OCI-LY7 (cell line): ENCODE results near the gene GALNT2. TPM values are rescaled to one million over a fixed set of nuclear protein-coding genes. Genes with fewer than 3 reads are reported as not detected.

ENCODE experiments used
- BruUV-seq: library from RNA; stranded (reverse); fragments of 400-500 nt; replicated peaks from 2 replicates; lab custom pipeline; 2021; lab: Mats Ljungman, UMichigan
- CTCF ChIA-PET: fragments of 300-600 bp; sonication (Branson Sonifier 250); formaldehyde crosslinking; loops from one replicate; lab custom pipeline; 2022; ENCODE audit warnings: antibody characterized with exemption; ENCODE audit not compliant: unreplicated experiment; lab: Charles Lee
- POLR2A ChIA-PET: fragments of 300-600 bp; sonication (Branson Sonifier 250); formaldehyde crosslinking; loops from one replicate; lab custom pipeline; 2022; ENCODE audit warnings: antibody characterized with exemption; lab: Charles Lee
- DNase-seq: peaks from one replicate; pipeline ENCODE4 v3.0.0-alpha.2; 2015; ENCODE audit warnings: low spot score
- H2AFZ ChIP-seq: fragments of 200-600 bp; sonication (generic), shearing (Covaris generic); 2 replicates; pipeline ENCODE4 v1.6.1; 2014; ENCODE audit warnings: mild to moderate bottlenecking, antibody characterized with exemption, low read length, moderate library complexity
- H3K27ac ChIP-seq: fragments of 200-600 bp; sonication (generic); 2 replicates; pipeline ENCODE4 v1.5.1; 2014; ENCODE audit warnings: mixed run types, low read depth, mild to moderate bottlenecking, moderate library complexity, low read length, inconsistent platforms; ENCODE audit not compliant: poor library complexity, severe bottlenecking
- H3K36me3 ChIP-seq: fragments of 200-600 bp; sonication (generic); 2 replicates; pipeline ENCODE4 v1.6.1; 2014; ENCODE audit warnings: mild to moderate bottlenecking, antibody characterized with exemption, low read length, moderate library complexity, mixed read lengths; ENCODE audit not compliant: insufficient read depth
- H3K4me1 ChIP-seq: fragments of 200-600 bp; sonication (generic); 2 replicates; pipeline ENCODE4 v1.5.1; 2014; ENCODE audit warnings: mild to moderate bottlenecking, low read length; ENCODE audit not compliant: insufficient read depth, poor library complexity, severe bottlenecking
- H3K4me2 ChIP-seq: fragments of 200-600 bp; sonication (generic); 2 replicates; pipeline ENCODE4 v1.6.1; 2014; ENCODE audit warnings: mild to moderate bottlenecking, low read length
- H3K4me3 ChIP-seq: fragments of 200-600 bp; sonication (generic); 2 replicates; pipeline ENCODE4 v1.5.1; 2014; ENCODE audit warnings: mild to moderate bottlenecking, low read depth, low read length; ENCODE audit not compliant: poor library complexity, severe bottlenecking
- H3K79me2 ChIP-seq: fragments of 200-600 bp; sonication (generic); 2 replicates; pipeline ENCODE4 v1.6.1; 2016; ENCODE audit warnings: low read depth, mild to moderate bottlenecking, low read length, moderate library complexity, mixed read lengths; ENCODE audit not compliant: insufficient read depth
- H3K9me2 ChIP-seq: fragments of 200-600 bp; sonication (generic); 2 replicates; pipeline ENCODE4 v1.6.1; 2016; ENCODE audit warnings: mild to moderate bottlenecking, low read length, mixed read lengths; ENCODE audit not compliant: insufficient read depth
- H3K9me3 ChIP-seq: fragments of 200-600 bp; sonication (generic); 2 replicates; pipeline ENCODE4 v1.6.1; 2014; ENCODE audit warnings: mild to moderate bottlenecking, mixed run types, low read length, mixed read lengths
- H4K20me1 ChIP-seq: fragments of 200-600 bp; sonication (generic); 2 replicates; pipeline ENCODE4 v1.6.1; 2014; ENCODE audit warnings: mild to moderate bottlenecking, antibody characterized with exemption, low read length, moderate library complexity, mixed read lengths; ENCODE audit not compliant: insufficient read depth
- EZH2phosphoT487 ChIP-seq: fragments of 200-600 bp; sonication (generic); IDR thresholded peaks from 2 replicates; pipeline ENCODE4 v1.6.1; 2018; ENCODE audit warnings: low read depth, borderline replicate concordance, mild to moderate bottlenecking, mixed run types, antibody characterized with exemption, low read length, moderate library complexity, mixed read lengths
- intact Hi-C: fragments of 100-400 bp; cut with micrococcal nuclease; formaldehyde crosslinking; loops from one replicate; pipeline ENCODE4 v1.10.0; 2022; ENCODE audit not compliant: unreplicated experiment
- total RNA-seq, 2 experiments: library from RNA; depleted of rRNA in 1 of 2; stranded (reverse); fragments of >200 nt in 1 of 2; shearing (Covaris generic) in 1 of 2; gene quantifications; 2 replicates each; pipeline ENCODE4 v1.2.3, GENCODE V29; 2014 to 2022
- TF ChIP-seq, protein P1 (sequence below): fragments of 200-600 bp; sonication (generic); conservative IDR thresholded peaks from 2 replicates; pipeline ENCODE4 v1.5.1; 2014; ENCODE audit warnings: mild to moderate bottlenecking, antibody characterized with exemption, low read length, moderate library complexity, mixed read lengths

Gene GALNT2
- total RNA-seq, 2 experiments from 2014 or later, result 29.9 to 67.3 TPM

DNA sequence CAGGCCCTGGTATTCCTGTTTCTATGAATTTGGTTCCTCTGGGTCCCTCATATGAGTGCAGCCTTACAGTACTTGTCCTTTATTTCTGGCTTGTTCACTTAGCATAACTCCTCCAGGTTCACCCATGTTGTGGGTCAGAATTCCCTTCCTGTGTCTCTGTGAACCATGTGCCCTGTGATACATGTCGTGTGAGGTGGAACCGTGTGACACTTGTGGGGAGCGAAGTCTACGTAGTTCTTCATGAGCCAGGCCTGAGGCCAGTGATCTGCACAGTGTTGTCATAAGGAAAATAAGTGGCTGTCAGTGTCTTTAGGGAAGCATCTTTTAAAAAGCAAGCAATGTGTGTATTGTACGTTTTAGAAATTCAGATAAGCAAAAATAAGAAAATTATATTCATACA, 122.8 kb downstream of the GALNT2 start:
- no peaks in the 10 kb centered on the region for H3K4me1 ChIP-seq
- BruUV-seq, result no TSS peak
- H3K9me2 ChIP-seq, result no peaks in the 10 kb centered on the region
- H3K9me3 ChIP-seq, result no peaks in the 10 kb centered on the region
- no peaks in the 10 kb centered on the region; the same call in 1 of the 2 replicates for H4K20me1 ChIP-seq
- no peak for DNase-seq
- ChIA-PET POLR2A (no interaction called here), CTCF (no interaction called here)
- intact Hi-C loops, result no loop called here
- no peaks in the 10 kb centered on the region for H3K79me2 ChIP-seq
- H3K36me3 ChIP-seq, result peaks cover 23% of the 10 kb centered on the region
- H3K4me2 ChIP-seq, result no peak overlapping the region
- H2AFZ ChIP-seq, result no peak overlapping the region
- H3K4me3 ChIP-seq, result no peak overlapping the region
- H3K27ac ChIP-seq, result no peak overlapping the region
- TF ChIP-seq, protein P1, sequence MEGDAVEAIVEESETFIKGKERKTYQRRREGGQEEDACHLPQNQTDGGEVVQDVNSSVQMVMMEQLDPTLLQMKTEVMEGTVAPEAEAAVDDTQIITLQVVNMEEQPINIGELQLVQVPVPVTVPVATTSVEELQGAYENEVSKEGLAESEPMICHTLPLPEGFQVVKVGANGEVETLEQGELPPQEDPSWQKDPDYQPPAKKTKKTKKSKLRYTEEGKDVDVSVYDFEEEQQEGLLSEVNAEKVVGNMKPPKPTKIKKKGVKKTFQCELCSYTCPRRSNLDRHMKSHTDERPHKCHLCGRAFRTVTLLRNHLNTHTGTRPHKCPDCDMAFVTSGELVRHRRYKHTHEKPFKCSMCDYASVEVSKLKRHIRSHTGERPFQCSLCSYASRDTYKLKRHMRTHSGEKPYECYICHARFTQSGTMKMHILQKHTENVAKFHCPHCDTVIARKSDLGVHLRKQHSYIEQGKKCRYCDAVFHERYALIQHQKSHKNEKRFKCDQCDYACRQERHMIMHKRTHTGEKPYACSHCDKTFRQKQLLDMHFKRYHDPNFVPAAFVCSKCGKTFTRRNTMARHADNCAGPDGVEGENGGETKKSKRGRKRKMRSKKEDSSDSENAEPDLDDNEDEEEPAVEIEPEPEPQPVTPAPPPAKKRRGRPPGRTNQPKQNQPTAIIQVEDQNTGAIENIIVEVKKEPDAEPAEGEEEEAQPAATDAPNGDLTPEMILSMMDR, result no peak
- no peak for TF ChIP-seq EZH2phosphoT487

DNA sequence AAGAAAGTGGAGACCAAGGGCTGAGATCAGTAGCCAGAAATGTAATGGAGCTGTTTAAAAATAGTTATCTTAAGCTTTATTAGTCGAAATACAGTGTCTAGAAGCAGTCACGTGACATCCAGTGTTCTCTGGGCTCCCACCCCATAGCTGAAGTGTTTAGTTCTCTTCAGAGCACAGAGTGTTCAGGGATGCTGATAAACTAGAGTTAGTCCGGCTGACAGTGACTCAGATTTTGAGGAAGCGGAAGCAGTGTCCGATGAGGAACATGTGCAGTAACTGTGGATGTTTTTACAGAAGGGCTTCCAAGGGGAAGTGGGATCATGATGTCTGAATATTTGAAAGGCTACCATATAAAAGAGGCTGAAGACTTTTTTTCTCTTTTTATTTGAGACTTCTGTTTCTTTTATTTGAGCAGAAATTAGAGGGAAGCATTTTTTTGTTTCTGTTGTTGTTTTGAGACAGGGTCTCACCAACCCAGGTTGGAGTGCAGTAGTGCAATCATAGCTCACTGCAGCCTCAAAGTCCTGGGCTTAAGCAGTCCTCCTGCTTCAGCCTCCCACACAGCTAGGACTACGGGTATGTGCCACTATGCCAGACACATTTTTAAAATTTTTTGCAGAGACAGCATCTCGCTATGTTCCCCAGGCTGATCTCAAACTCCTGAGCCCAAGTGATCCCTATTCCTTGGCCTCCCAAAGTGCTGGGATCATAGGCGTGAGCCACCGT, 124.2 kb downstream of the GALNT2 start:
- no peak overlapping the region for H3K27ac ChIP-seq
- no peak overlapping the region for H2AFZ ChIP-seq
- no peak for TF ChIP-seq EZH2phosphoT487
- TF ChIP-seq, protein P1, result no peak
- H3K4me2 ChIP-seq, result no peak overlapping the region
- CTCF ChIA-PET, result no interaction called here
- no peaks in the 10 kb centered on the region; the same call in 1 of the 2 replicates for H4K20me1 ChIP-seq
- intact Hi-C loops, result no loop called here
- no peaks in the 10 kb centered on the region for H3K9me3 ChIP-seq
- no peaks in the 10 kb centered on the region for H3K79me2 ChIP-seq
- H3K4me1 ChIP-seq, result no peaks in the 10 kb centered on the region
- BruUV-seq, result no TSS peak
- H3K9me2 ChIP-seq, result no peaks in the 10 kb centered on the region
- POLR2A ChIA-PET, result interaction anchor here (1.0 kb wide), 1 partner anchor 8 kb away, joined by 3 read pairs; no protein-coding TSS in a partner anchor
- H3K4me3 ChIP-seq, result no peak overlapping the region
- DNase-seq, result no peak
- peaks cover 14% of the 10 kb centered on the region for H3K36me3 ChIP-seq

DNA sequence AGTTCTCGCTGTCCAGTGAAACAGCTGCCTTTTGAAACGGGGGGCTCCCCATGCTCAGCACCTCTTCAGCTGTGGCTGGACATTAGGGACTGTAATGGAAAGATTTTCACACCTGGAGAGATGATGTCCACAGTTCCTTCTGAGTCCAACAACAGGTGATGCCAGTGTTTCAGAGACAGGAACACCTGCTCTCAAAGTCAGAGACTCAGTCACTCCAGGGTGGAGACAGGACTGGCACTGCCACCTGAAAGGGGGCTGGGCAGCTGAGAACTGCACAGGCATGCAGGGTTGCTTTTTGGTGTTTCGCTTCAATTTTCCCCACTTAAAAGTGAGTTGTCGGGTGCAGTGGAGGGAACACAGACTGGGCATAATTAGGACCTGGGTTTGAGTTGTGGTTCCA, 124.8 kb downstream of the GALNT2 start:
- no peaks in the 10 kb centered on the region; the same call in 1 of the 2 replicates for H4K20me1 ChIP-seq
- no TSS peak for BruUV-seq
- POLR2A ChIA-PET, result no interaction called here
- H3K4me3 ChIP-seq, result no peak overlapping the region
- intact Hi-C loops, result no loop called here
- H3K79me2 ChIP-seq, result no peaks in the 10 kb centered on the region
- no peaks in the 10 kb centered on the region for H3K9me2 ChIP-seq
- TF ChIP-seq EZH2phosphoT487, result no peak
- TF ChIP-seq, protein P1, result no peak
- peaks cover 8% of the 10 kb centered on the region for H3K36me3 ChIP-seq
- H3K4me1 ChIP-seq, result no peaks in the 10 kb centered on the region
- no peak overlapping the region for H3K27ac ChIP-seq
- H2AFZ ChIP-seq, result no peak overlapping the region
- no peaks in the 10 kb centered on the region for H3K9me3 ChIP-seq
- CTCF ChIA-PET, result no interaction called here
- DNase-seq, result no peak
- H3K4me2 ChIP-seq, result no peak overlapping the region
